SU-DHL-6 (cell line): ENCODE data around the gene CHD5.

ENCODE experiments used
- EZH2phosphoT487 ChIP-seq: fragments of 200-600 bp; sonication (generic), shearing (Covaris generic); conservative IDR thresholded peaks from 2 replicates; pipeline ENCODE4 v1.6.1; 2018; ENCODE audit warnings: mild to moderate bottlenecking, antibody characterized with exemption, low read length, moderate library complexity, mixed read lengths
- TF ChIP-seq, protein P1 (sequence below): fragments of 200-600 bp; sonication (generic); IDR thresholded peaks from one replicate; pipeline ENCODE4 v1.5.1; 2017; ENCODE audit warnings: antibody characterized with exemption, mild to moderate bottlenecking, low read length, moderate library complexity; ENCODE audit not compliant: insufficient read depth, poor library complexity, severe bottlenecking

GRCh38 chr1:6208723-6209660 lies 28.9 kb upstream of the CHD5 start:
- TF ChIP-seq, protein P1, sequence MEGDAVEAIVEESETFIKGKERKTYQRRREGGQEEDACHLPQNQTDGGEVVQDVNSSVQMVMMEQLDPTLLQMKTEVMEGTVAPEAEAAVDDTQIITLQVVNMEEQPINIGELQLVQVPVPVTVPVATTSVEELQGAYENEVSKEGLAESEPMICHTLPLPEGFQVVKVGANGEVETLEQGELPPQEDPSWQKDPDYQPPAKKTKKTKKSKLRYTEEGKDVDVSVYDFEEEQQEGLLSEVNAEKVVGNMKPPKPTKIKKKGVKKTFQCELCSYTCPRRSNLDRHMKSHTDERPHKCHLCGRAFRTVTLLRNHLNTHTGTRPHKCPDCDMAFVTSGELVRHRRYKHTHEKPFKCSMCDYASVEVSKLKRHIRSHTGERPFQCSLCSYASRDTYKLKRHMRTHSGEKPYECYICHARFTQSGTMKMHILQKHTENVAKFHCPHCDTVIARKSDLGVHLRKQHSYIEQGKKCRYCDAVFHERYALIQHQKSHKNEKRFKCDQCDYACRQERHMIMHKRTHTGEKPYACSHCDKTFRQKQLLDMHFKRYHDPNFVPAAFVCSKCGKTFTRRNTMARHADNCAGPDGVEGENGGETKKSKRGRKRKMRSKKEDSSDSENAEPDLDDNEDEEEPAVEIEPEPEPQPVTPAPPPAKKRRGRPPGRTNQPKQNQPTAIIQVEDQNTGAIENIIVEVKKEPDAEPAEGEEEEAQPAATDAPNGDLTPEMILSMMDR = no peak
- no peak for TF ChIP-seq EZH2phosphoT487
